Spleen (tissue), 13 donors: ENCODE data around the gene NT5C3A. TPM values are rescaled to one million over a fixed set of nuclear protein-coding genes. Genes with fewer than 3 reads are reported as not detected.
A peak's percentile ranks its signal among the peaks of the same experiment; 100 is the strongest.

ENCODE experiments used
- DNase-seq: peaks from one replicate; pipeline ENCODE4 v3.0.0-alpha.2; 2020
- H3K27ac ChIP-seq, 8 donors: fragments of 200-600 bp; sonication (generic) in 7 of 8; 1 replicate in 4 of 8; 2 replicates in 4 of 8; pipeline versions ENCODE4 v1.5.0 to v1.8.0; 2016 to 2021; ENCODE audit warnings: inconsistent platforms in 4 of 8, mild to moderate bottlenecking in 4 of 8, moderate library complexity in 1 of 8
- H3K27me3 ChIP-seq, 7 donors: fragments of 200-600 bp; sonication (generic) in 6 of 7; replicated peaks in 1 of 7; 1 replicate in 4 of 7; 2 replicates in 3 of 7; pipeline versions ENCODE4 v1.5.0 to v1.8.0; 2016 to 2021; ENCODE audit warnings: inconsistent platforms in 3 of 7, mild to moderate bottlenecking in 1 of 7
- H3K36me3 ChIP-seq, 6 donors: fragments of 200-600 bp; sonication (generic) in 5 of 6; 1 replicate in 4 of 6; 2 replicates in 2 of 6; pipeline versions ENCODE4 v1.5.0 to v1.8.0; 2016 to 2021; ENCODE audit warnings: inconsistent platforms in 2 of 6
- H3K4me1 ChIP-seq, 6 donors: fragments of 200-600 bp; sonication (generic) in 5 of 6; 1 replicate in 3 of 6; 2 replicates in 3 of 6; pipeline versions ENCODE4 v1.5.0 to v1.8.0; 2016 to 2021; ENCODE audit warnings: inconsistent platforms in 3 of 6
- H3K4me3 ChIP-seq, 8 donors: fragments of 200-600 bp; sonication (generic) in 7 of 8; 1 replicate in 4 of 8; 2 replicates in 4 of 8; pipeline versions ENCODE4 v1.5.0 to v1.8.0; 2016 to 2021; ENCODE audit warnings: inconsistent platforms in 4 of 8, mild to moderate bottlenecking in 4 of 8, moderate library complexity in 2 of 8
- H3K9me3 ChIP-seq, 8 donors: fragments of 200-600 bp; sonication (generic) in 7 of 8; 1 replicate in 4 of 8; 2 replicates in 4 of 8; pipeline versions ENCODE4 v1.5.0 to v1.8.0; 2016 to 2021; ENCODE audit warnings: inconsistent platforms in 4 of 8
- CTCF ChIP-seq, 11 experiments: fragments of 200-600 bp in 7 of 11; fragments of 450-650 bp in 4 of 11; sonication (generic) in 4 of 11; IDR thresholded peaks in 8 of 11; conservative IDR thresholded peaks in 3 of 11; 1 replicate in 7 of 11; 2 replicates in 4 of 11; pipeline versions ENCODE4 v1.4.0 to v1.8.0; 2016 to 2021; ENCODE audit warnings: antibody characterized with exemption in 11 of 11, inconsistent platforms in 4 of 11, mild to moderate bottlenecking in 1 of 11
- POLR2A ChIP-seq, 3 donors: fragments of 450-650 bp; IDR thresholded peaks; one replicate each; pipeline ENCODE4 v1.5.1; 2017; ENCODE audit warnings: antibody characterized with exemption in 3 of 3, mild to moderate bottlenecking in 1 of 3
- POLR2AphosphoS5 ChIP-seq, 3 donors: sonication (generic); formaldehyde crosslinking; IDR thresholded peaks; one replicate each; pipeline ENCODE4 v1.5.1; 2017; ENCODE audit warnings: antibody characterized with exemption in 3 of 3
- WGBS, 5 donors: extraction: QIAGEN DNeasy Blood & Tissue Kit in 3 of 5; methylation state at CpG; one replicate each; pipeline versions ENCODE4 v1.1.5 to v1.1.7; 2013 to 2018; 5-methylcytosine and 5-hydroxymethylcytosine counted together
- intact Hi-C: fragments of 100-400 bp; cut with DNase I; formaldehyde crosslinking; loops from one replicate; pipeline ENCODE4 v1.15.0; 2023; ENCODE audit warnings: low total_unique reads
- long read RNA-seq, 2 donors: transcript quantifications; one replicate each; lab custom pipeline, GENCODE V29; 2026
- polyA plus RNA-seq, 3 donors: library from polyadenylated mRNA; stranded (reverse); fragments of 200-250 nt; gene quantifications; one replicate each; pipeline ENCODE4 v1.2.1, GENCODE V29; 2013
- total RNA-seq, 7 donors: library from RNA; depleted of rRNA in 3 of 7; stranded (reverse); fragments of >200 nt in 3 of 7; fragmentation: NEBNext Ultra II Directional in 4 of 7; extraction: Animal tissue kit (Norgen Biotek cat#: 25700) in 4 of 7; gene quantifications; one replicate each; pipeline versions ENCODE4 v1.1.0 to v1.2.1, GENCODE V29; 2016 to 2021
- donor health status: healthy with polysubstance abuse.
- donor health status: DM: no; HTN: no; CAD: no; lungs with moderate emphysema.
- donor health status: DM: no; HTN: no; CAD: no.
- donor health status: Bipolar disorder and iron deficiency.
- donor health status: healthy.
- donor health status: DM: no; HTN: no; CAD: no.
- donor health status: DM: yes; HTN: yes; CAD: no.

Gene NT5C3A
- total RNA-seq = 10 to 100 TPM; 36.0 to 81.8 (median 46.1) TPM
- 10 to 100 TPM; 30.5 to 53.1 (median 39.8) TPM for polyA plus RNA-seq
- long read RNA-seq, donor 1, transcript NT5C3A-211 (2 exons, 369 nt) = minor isoform, 6 of 43 reads
- long read RNA-seq, donor 1, transcript NT5C3A-204 (10 exons, 1,759 nt) = major isoform, 9 of 43 reads
- long read RNA-seq, donor 1, transcript NT5C3A-215 (10 exons, 1,542 nt) = minor isoform, 5 of 43 reads
- long read RNA-seq, donor 1, transcript NT5C3A-201 (9 exons, 1,704 nt) = minor isoform, 8 of 43 reads
- long read RNA-seq, donor 1, partial matches to known transcripts = 12 of 43 reads
- long read RNA-seq, donor 1, other reads (novel, unspliced or antisense) = 0 of 43 reads
- long read RNA-seq, donor 2, transcript NT5C3A-204 (10 exons, 1,759 nt) = minor isoform, 5 of 20 reads
- long read RNA-seq, donor 2, transcript NT5C3A-215 (10 exons, 1,542 nt) = major isoform, 7 of 20 reads
- long read RNA-seq, donor 2, transcript NT5C3A-211 (2 exons, 369 nt) = minor isoform, 6 of 20 reads
- long read RNA-seq, donor 2, partial matches to known transcripts = 0 of 20 reads
- long read RNA-seq, donor 2, other reads (novel, unspliced or antisense) = 0 of 20 reads

GRCh38 chr7:33062023-33062781 lies at the start of gene NT5C3A:
Gene NT5C3A, minus strand, starts transcription at chr7:33062776. Its CDS starts 71 bp downstream, at chr7:33062705.
- H3K9me3 ChIP-seq = peaks cover 0 to 18% (median 14%) of the 10 kb centered on the region in 8 donors
- intact Hi-C loops = loop anchor here (10.0 kb wide), 1 partner anchor 167 kb away; the partner anchor contains the start of gene KBTBD2
- 0 to 1% (median 1%) methylated on average over 28 to 66 of the region's 66 CpGs for WGBS, 5 donors
- DNase-seq = peak; percentile 94
- TF ChIP-seq POLR2AphosphoS5 (IDR thresholded peaks at IDR 0.05) = peak; percentile 87 to 96 (median 92)
- peak in 1 of 3 donors; percentile 67 for TF ChIP-seq POLR2A (IDR thresholded peaks at IDR 0.05)
- peak in 2 of 11 experiments; percentile 15 to 39 for TF ChIP-seq CTCF (IDR thresholded peaks at IDR 0.05 in 8 of 11, conservative IDR thresholded peaks at IDR 0.05 in 3 of 11)
- H3K36me3 ChIP-seq = peaks cover 0 to 9% (median 0%) of the 10 kb centered on the region in 6 donors
- peaks cover 12 to 57% (median 45%) of the 10 kb centered on the region in 6 donors for H3K4me1 ChIP-seq
- H3K27me3 ChIP-seq = no peaks in the 10 kb centered on the region
- peak within 1 kb of the TSS; percentile 62 to 99 (median 92) for H3K4me3 ChIP-seq
- H3K27ac ChIP-seq = peak within 1 kb of the TSS; percentile 91 to 98 (median 94)

- Histone ChIP-seq H3K27me3 (no peaks in the 10 kb centered on the region), H3K36me3 (no peaks in the 10 kb centered on the region), H3K4me3 (no peak overlapping the region), H3K9me3 (no peaks in the 10 kb centered on the region), H3K27ac (no peak overlapping the region), H3K4me1 (peaks cover 13 to 34% (median 28%) of the 10 kb centered on the region in 6 donors)
- TF ChIP-seq POLR2AphosphoS5 (IDR thresholded peaks at IDR 0.05) (no peak), CTCF (IDR thresholded peaks at IDR 0.05 in 8 of 11, conservative IDR thresholded peaks at IDR 0.05 in 3 of 11) (no peak), POLR2A (IDR thresholded peaks at IDR 0.05) (no peak)
- DNase-seq = no peak
- intact Hi-C loops = no loop called here
- 73 to 85% (median 74%) methylated on average over 3 of the region's 3 CpGs for WGBS, 5 donors
Measured at GRCh38 chr7:33111614-33112013, 49.0 kb upstream of the NT5C3A start.

GRCh38 chr7:33109758-33110238 lies 47.2 kb upstream of the NT5C3A start:
- TF ChIP-seq POLR2AphosphoS5 (IDR thresholded peaks at IDR 0.05) (no peak), CTCF (IDR thresholded peaks at IDR 0.05 in 8 of 11, conservative IDR thresholded peaks at IDR 0.05 in 3 of 11) (peak in 2 of 11 experiments; percentile 2 to 48), POLR2A (IDR thresholded peaks at IDR 0.05) (no peak)
- intact Hi-C loops = no loop called here
- peak overlapping the region in 7 of 8 donors; percentile 82 to 90 (median 89) for H3K27ac ChIP-seq
- WGBS, 5 donors = 16 to 26% (median 20%) methylated on average over 11 of the region's 11 CpGs
- H3K9me3 ChIP-seq = no peaks in the 10 kb centered on the region
- H3K4me1 ChIP-seq = peaks cover 25 to 51% (median 46%) of the 10 kb centered on the region in 6 donors
- H3K4me3 ChIP-seq = peak overlapping the region; percentile 66 to 99 (median 92)
- no peaks in the 10 kb centered on the region for H3K36me3 ChIP-seq
- no peaks in the 10 kb centered on the region for H3K27me3 ChIP-seq
- no peak for DNase-seq
